NCI-H1694 (cell line): ENCODE results near the gene DPT.

ENCODE experiments used
- DNase-seq: peaks from one replicate; lab custom pipeline; 2025; lab: John Stamatoyannopoulos, UW

DPT gene

DNA sequence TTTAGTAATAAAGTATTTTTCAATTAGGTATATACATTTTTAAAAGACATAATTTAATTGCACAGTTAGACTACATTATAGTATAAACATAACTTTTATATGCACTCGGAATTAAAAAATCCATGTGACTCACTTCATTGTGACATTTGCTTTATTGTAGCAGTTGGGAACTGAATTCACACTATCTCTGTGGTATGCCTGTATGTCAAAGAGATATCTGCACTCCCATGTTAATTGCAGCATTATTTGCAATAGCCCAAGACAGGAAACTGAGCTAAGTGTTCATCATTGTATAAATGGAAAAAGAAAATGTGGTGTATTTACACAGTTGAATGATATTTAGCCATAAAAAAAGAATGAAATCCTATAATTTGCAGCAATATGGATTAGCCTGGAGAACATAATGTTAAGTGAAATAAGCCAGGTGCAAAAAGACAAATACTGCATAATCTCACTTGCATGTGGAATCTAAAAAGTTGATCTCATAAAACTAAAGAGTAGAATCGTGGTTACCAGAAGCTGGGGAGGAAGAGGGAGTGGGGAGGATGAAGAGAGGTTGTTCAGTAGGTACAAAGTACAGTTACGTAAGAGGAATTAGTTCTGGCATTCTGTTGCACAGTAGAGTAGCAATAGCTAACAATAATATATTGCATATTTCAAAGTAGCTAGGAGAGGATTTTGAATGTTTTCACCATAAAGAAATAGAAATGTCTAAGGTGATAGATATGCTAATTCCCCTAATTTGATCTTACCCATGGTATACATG, 64.8 kb downstream of the DPT start:
- no peak for DNase-seq

DNA sequence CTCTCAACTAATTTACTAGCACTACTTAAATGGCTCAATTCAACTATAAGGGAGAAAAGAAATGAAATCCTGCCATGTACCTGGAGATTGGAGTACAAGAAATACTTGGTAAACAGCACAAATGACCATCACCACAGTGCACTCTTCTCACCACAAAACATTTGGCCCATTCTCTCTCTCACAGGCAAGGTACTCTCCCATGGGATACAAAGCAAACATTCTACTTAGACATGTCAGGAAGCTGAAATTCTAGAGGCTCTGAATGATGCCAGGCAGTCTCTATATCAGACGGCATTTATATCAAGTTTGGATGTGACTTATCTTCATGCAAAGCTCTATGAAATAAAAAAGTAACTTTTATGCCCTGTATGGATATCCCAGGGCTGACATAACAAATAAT, 72.5 kb downstream of the DPT start:
- DNase-seq = no peak

GRCh38 chr1:168654198-168654915, 74.6 kb downstream of the DPT start:
- no peak for DNase-seq

GRCh38 chr1:168653567-168653966, 75.4 kb downstream of the DPT start:
- no peak for DNase-seq

DNA sequence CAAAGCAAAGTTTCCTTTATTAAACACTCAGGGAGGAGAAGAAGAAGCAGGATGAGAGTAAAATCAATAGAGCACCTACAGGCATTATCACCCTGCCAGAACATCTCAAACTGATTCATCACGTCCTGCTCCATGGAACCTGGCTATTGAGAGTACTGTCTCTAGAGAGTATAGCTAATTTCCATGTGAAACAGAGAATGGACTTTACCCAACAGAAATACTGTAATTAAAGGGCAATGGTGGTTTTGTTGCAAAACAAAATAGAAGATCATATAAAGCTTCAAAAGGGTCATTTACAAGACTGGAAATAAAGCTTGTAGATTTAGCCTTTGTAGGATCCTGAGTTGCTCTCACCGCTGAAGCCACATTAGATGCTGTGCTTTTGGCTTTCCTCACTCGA, 83.3 kb downstream of the DPT start:
- DNase-seq = no peak
